NCI-H2196 treated with DMSO at 0.1 percent for 48 hours (cell line): ENCODE measurements around the gene TEX2.
"Not testable (repeated sequence)": the region's sequence is repeated elsewhere in the genome, so short reads cannot be mapped to it uniquely, and the experiment has no call there.

Source experiments
- DNase-seq: peaks from one replicate; lab custom pipeline; 2025; ENCODE audit not compliant: unreplicated experiment; lab: John Stamatoyannopoulos, UW

TEX2 gene

GRCh38 chr17:64123114-64123513, 139.9 kb downstream of the TEX2 start:
- no peak for DNase-seq

GRCh38 chr17:64120972-64121786, 141.9 kb downstream of the TEX2 start:
- DNase-seq = not testable (repeated sequence)

- no peak for DNase-seq
Measured at GRCh38 chr17:64120159-64120810, 142.8 kb downstream of the TEX2 start.

- no peak for DNase-seq
Measured at GRCh38 chr17:64117981-64118979, 144.8 kb downstream of the TEX2 start.

- no peak for DNase-seq
Measured at GRCh38 chr17:64115822-64116534, 147.1 kb downstream of the TEX2 start.

- no peak for DNase-seq
Measured at GRCh38 chr17:64115043-64115698, 147.9 kb downstream of the TEX2 start.

GRCh38 chr17:64113006-64113405, 150.1 kb downstream of the TEX2 start:
- no peak for DNase-seq

GRCh38 chr17:64111831-64112230, 151.2 kb downstream of the TEX2 start:
- DNase-seq = no peak

GRCh38 chr17:64110379-64111152, 152.5 kb downstream of the TEX2 start:
- no peak for DNase-seq

- no peak for DNase-seq
Measured at GRCh38 chr17:64109400-64109799, 153.7 kb downstream of the TEX2 start.

GRCh38 chr17:64107500-64108236, 155.4 kb downstream of the TEX2 start:
- DNase-seq = peak; percentile 22

GRCh38 chr17:64106918-64107317, 156.1 kb downstream of the TEX2 start:
- DNase-seq = no peak

- DNase-seq = no peak
Measured at GRCh38 chr17:64103391-64104364, 159.4 kb downstream of the TEX2 start.

GRCh38 chr17:64102627-64103390, 160.3 kb downstream of the TEX2 start:
- DNase-seq = no peak

- no peak for DNase-seq
Measured at GRCh38 chr17:64099543-64099942, 163.5 kb downstream of the TEX2 start.
